SK-N-MC (cell line): ENCODE data around the gene CALCB.

ENCODE experiments used
- EZH2 ChIP-seq: fragments of 200-600 bp; sonication (generic); IDR thresholded peaks from one replicate; pipeline ENCODE4 v1.6.1; 2017; ENCODE audit warnings: antibody characterized with exemption
- POLR2AphosphoS5 ChIP-seq: IDR thresholded peaks from 2 replicates; pipeline ENCODE4 v1.6.1; 2012; ENCODE audit warnings: mild to moderate bottlenecking, low read depth, low read length, borderline replicate concordance

DNA sequence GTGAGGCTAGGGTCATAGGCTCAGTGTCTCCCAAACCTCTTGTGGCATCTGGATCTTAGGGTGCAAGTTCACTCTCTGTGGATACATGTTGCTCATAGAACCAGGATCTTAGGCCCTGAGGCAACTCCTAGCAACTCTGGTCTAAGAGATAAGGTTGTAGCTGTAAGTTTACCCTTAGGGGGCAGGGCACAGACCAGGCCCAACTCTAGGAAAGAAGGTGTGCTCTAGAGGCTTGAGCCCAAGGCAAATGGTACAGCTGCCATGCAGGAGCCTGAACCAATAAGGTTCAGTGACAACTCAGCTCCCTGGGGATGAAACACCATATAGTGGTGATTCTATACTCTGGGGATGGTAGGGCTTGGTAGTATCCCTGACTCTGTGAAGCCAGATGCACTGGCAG lies 17.8 kb downstream of the CALCB start:
- TF ChIP-seq POLR2AphosphoS5 (no peak), EZH2 (no peak)
